Nucleus accumbens (tissue), 56 donors: ENCODE measurements around the gene ELL2.
A peak's percentile ranks its signal among the peaks of the same experiment; 100 is the strongest.

Experiments
- DNase-seq, 56 donors: peaks; one replicate each; lab custom pipeline; 2025; lab: John Stamatoyannopoulos, UW

ELL2 gene

DNA sequence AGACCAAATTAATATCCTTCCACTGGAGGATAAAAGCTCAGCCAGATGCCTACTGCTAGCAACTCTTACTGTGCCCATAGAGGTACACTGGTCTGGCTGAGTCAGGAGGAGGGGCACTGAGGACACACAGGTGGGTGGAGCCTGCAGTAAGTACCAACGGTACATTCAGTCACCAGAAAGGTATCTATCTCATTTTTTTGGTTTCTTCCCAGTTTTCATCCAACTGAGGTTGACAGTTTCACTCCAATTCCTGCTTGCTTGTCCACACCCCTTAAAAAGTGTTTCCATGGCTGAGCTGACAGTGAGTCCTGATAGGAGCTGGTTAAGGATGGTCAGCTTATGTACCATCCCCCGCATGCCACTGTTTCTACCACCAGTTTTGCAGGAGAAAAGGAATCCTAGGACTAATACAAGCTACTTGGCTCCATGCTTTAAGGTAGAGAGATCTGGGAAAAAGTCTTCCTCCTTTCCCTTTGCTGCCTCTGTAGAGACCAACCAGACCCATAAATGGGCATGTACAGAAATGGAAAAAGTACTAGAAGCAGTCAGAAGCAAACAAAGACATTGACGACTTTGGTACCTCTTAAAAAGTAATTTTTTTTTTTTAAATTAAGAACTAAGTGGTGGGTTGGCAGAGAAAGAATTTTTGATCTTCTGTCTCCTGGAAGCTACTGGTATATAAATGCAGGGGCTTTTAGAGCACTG is 3.2 kb downstream of the ELL2 start:
- DNase-seq, result no peak

DNA sequence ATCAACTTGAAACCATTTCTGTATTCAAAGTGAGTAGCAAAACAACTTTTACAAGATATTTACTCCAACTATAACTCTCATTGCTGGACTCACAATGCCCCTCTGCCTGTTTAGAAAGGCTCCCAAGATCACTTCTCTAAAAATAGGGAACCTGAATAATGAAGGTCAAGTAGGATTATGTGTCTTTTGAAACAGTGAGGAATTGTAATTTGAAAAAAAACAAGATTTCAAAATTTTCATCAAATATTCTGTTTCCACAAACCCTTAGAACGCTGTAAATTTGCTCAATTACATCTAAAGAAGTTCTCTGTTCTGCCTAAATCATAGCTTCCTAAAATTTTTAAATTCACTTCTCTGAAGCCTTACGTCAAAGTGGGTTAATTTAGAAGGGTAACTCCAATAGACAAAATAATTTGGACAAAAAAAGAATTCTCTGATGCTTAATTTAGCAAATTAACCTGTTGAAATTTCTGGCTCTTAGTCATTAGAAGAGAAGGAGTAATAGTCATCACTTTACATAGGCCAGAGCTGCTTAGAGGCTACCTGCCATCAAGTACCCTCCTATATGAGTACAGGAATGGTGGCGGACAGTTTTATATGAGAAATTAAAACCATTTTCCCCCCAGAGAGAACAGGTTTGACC is 4.0 kb downstream of the ELL2 start:
- DNase-seq, result no peak

DNA sequence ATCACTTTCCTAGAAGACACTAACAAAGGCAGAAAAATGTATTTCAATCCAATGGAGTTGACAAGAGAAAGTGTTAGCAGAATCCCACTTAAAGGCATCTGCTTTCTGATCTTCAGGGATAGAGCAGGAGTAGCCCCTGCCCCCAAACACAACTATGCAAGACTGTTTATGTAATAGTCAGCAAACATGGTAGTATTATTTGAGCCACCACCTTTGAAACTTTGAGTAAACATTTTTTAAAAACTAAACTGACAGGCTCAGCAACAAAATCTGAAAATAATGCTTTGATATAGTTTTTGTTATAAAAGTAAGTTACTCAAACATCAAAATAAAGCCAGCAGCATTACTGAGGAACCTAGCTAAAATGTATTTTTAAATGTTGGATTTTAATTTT is 4.8 kb downstream of the ELL2 start:
- no peak for DNase-seq

DNA sequence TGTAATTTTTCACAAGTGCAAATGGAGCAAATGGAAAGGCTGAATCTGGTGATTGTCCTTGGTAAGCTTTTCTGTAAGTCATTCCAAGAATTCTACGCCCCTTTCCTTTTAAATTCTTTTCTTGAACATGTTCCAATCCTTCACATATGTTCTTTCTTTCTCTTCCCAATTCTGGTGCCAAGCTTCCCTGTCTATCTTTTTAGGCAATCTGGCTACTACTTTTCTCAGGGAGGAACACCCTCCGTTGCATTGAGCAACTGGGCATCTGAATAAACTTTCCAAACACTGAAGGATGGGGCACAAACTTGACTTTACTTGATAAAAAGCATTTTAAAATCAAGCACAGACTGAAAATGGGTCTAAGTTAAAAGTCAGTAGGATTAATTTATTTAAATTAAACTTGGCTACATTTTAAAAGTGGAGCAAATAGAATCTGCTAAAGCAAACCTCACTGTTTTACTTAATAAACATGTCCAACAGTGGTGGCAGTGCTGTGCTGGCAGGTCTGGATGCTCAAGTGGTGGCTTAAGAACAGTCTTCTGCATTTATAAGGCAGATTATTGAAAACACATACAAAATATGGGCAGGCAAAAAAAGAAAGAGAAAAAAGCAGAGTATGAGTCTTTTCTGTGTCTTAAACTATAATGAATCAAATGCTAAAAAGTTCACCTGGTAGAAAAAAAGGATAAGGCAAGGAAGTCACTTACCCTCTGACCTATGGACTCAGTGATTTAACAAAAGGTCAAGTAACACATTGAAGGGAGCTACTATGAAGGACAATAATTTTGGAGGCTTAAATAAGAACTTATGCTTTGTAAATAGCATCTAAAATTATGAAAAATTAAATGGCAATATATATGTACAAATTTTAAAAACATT is 5.4 kb downstream of the ELL2 start:
- peak in 2 of 56 donors; percentile 5 to 6 for DNase-seq

DNA sequence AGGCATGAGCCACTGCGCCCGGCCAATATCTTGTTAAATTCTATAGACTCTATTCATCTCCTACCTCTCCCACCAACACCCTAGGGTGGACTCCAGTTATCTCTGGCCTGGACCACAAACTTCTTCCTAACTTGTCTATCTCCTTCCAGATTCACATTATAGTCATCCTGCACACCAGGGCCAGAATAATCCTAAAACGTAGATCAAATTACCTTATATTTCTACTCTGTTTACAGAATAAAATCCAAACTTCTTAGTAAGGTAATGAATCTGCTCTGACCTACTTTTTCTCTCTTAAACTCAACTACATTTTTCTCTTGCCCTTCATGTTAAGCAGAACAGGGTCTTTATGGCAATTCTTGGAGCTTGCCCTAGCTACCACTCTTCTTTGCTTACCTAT is 6.9 kb downstream of the ELL2 start:
- DNase-seq, result no peak

DNA sequence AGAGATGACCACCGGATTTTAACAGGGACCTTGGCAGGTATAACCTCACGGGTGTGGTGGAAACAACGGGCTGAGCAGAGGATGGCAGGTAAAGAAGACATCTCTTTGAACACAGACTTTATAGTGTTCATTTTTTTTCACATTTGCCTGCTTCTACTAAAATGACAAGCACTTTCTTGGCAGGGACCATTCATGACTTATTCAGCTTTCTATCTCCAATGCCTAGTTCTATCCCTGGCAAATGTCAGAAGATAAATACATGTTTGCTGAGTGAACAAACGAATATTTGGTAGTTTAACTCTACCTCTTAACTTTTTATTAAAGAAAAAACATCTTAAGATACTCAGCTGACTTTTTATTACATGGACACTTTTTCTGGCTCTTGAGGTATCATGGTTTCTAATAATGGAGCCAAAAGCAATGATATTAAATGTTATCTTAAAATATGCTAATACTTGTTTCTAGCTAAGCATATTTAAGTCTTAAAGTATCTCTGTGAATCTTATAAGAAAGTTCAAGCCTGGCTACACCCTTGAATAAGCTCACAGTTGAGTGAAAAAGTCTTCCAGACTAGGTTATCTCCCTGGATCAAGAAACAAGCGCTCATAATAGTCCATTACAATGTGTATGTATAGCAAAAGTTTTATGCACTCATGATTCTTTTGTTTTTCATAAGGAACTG is 8.5 kb downstream of the ELL2 start:
- no peak for DNase-seq

DNA sequence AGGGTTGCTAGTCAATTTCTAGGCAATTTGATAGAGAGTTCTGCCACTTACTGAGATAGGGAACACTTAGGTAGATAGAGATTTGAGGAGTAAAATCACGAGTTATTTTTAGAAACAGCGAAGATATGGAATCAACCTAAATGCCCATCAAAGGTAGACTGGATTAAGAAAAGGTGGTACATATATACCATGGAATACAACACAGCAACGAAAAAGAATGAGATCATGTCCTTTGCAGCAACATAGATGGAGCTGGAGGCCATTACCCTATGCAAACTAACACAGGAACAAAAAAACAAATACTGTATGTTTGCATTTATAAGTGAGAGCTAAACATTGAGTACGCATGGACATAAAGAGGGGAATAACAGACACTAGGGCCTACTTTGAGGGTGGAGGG is 9.7 kb downstream of the ELL2 start:
- DNase-seq, result no peak

DNA sequence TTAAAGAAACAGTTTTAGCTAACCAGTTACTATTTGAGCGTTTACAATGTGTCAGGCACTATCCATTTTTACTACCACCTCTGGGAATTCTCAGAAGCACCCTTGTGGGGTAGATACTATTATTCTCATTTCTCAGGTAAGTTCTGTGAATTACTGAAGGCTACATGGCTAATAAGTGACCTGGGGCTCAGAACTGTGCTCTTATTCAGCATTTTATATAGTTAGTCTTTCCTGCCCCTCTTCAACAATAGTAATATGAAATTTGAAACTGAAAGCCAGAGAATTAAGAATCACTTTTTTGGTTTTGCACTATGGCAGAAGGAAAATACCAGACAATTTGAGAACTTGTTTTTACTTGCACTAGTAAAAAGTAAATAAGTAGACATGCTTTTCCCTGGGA is 11.8 kb downstream of the ELL2 start:
- DNase-seq, result no peak

DNA sequence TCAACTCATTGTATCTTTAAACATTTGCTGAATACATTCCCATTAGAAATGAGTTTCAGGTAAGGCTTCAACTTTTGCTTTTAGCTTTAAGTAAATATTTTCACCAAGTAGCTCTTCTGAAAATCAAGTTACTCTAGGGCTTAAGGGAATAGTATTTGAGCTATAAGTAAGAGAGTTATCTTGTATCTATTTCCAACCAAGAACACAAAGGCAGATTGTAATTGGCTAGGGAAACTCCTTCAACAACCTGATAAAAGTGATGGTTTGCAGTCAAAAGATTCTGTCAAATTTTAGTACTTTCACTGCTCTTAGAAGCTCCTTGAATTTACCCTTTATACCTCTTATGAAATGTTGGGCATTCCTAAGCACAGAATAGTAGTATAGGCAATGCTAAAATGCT is 13.0 kb downstream of the ELL2 start:
- no peak for DNase-seq

DNA sequence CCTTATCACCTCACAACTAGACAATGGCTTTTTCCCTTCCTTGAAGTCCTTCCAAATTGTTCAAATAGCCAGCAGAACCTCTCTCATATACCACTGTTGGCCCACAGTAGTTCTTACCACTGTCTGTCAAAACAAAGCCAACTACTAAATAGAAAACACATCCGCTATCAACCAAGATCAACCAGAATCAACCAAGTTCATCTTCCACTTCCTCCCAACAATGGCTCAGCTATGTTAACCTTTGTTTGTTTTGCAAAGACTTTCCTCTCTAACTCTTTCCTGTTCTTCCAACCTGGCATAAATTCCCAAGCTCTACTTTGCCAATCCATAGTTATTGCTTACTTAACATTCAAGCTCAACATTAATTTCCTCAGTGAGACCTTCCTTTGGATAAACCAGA is 15.2 kb downstream of the ELL2 start:
- DNase-seq, result no peak

DNA sequence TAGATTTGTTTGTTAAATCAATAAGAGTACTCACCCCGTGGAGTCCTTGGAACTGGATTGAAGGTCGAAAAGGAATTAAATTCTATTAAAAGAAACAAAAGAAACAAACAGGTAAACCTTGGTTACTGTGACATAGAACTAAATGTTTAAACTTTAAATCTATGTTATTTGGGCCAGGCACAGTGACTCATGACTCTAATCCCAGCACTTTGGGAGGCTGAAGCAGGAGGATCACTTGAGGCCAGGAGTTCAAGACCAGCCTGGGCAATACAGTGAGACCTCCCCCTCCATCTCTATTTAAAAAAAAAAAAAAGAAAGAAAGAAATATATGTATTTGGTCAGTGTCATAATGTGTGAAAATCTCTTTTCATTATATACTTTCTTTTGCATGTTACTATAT is 18.7 kb downstream of the ELL2 start:
- no peak for DNase-seq

DNA sequence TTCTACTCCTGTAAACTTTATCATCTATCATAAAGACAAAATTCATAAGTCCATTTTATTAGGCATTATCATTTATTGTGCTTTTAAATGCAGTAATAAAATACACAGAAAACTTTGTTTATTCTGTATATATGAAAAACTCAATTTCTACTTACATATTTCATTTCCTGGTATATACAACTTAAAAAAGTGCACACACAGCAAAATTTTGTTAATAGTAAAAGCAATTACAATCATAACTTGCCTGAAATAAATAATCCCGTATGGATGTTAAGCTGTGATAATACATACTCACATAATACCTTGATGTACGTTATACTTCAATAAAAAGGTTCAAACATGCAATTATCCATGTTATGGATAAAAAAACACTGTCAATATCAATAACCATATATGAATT is 19.2 kb downstream of the ELL2 start:
- DNase-seq, result no peak

DNA sequence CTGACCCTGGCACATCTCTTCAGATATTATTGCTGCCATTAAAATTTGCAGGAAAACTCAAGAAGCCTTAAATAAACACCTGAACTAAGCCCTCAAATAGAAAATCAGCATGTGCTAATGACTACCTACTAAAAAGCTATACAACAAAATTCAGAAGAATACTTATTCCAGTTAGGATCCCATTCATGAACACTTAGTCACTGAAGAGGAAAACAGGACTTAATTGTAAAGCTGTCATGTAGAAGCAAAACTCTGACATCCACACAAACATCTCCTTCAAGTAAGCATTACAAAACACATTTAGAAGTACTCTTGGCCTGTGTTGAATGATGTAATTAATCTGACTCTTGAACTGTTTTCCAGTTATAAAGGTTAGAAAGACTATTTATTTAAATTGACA is 19.9 kb downstream of the ELL2 start:
- no peak for DNase-seq

DNA sequence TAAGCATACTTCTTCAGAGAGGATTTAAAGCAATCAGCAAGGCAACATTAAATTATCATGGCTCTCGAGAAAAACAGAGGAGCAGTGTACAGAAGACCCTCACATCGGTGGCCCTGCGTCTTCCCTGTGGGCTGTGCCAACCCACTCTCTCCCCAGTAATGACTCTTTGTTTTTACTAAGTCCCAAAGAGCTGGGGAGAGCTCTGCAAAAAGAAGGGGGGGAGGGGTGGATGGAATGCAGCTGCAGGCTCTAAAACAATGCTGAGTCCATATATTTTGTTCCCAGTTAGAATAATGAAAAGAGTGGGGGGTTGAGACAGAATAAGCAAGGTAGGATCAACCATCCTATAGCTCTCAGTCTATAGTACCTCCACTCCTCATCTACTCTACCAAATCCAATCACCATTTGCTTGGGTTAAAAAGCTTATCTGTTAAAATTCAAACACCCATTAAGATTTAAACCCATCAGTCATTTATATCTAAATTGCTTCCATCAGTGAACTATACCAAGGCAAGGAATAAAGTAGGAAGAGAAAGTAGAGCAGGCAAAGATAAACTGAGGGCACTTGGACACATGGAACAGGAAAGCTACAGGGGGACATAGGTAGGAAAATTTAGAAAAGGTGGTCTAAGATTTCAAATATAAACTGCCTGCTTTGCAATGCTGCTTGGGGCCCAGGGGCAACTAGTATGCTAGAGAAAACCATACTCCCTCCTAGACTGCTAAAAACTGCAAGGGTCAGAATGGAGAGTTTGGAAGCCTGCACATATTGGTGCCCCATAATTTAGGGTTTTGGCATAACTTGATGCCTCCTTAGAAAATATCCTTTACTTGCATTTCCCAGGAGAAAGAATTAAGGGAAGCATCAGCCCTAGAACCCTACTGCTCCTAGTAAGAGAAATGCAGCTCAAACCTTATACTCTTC is 20.6 kb downstream of the ELL2 start:
- DNase-seq, result peak in 49 of 56 donors; percentile 13 to 81 (median 55)

DNA sequence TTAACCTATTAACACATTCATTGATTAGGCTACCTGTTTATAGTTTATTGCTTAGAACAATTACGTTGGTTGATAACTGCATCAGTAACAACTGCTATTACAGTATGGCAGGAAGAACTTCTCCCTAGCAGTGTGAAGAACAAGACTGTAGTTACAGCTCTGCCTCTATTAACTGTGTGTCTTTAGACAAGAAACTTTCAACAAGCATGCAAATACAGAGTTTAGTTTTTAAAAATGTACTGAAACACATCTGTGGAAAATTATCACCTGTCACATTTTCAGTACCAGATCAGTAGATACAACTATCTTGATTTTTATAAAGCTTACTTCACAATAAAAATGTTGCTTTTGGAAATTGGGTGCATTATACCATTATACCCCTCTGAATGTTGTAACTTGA is 22.2 kb downstream of the ELL2 start:
- no peak for DNase-seq

DNA sequence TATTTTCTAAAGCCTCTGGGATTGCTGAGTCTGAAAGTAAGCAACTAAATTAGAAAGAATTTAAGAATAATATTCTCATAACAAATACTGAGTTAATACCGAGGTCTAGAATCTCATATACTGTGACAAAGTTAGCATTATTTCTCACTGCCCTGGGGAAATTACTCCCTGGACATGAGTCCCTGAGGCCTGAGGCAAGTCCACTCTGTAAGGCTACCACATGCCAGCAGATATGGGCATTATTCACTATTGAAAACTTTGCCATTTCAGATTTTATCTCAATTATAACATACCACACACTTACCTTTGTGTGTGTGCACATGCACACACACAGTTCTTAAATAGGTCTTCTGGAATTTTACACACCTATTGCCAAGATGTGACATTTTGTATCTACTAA is 22.9 kb downstream of the ELL2 start:
- no peak for DNase-seq

DNA sequence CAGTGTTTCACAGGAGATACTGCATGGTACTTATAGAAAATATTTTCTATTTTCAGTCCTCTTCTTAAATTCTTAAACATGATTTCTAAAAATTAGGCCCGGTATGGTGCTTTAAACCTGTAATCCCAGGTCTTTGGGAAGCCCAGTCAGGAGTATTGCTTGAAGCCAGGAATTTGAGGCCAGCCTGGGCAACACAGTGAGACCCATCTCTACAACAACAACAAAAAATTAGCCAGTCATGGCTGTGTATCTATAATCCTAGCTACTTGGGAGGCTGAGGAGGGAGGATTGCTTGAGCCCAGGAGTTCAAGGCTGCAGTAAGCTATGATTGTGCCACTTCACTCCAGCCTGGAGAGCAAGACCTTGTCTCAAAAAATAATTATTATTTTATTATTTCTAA is 23.3 kb downstream of the ELL2 start:
- no peak for DNase-seq

DNA sequence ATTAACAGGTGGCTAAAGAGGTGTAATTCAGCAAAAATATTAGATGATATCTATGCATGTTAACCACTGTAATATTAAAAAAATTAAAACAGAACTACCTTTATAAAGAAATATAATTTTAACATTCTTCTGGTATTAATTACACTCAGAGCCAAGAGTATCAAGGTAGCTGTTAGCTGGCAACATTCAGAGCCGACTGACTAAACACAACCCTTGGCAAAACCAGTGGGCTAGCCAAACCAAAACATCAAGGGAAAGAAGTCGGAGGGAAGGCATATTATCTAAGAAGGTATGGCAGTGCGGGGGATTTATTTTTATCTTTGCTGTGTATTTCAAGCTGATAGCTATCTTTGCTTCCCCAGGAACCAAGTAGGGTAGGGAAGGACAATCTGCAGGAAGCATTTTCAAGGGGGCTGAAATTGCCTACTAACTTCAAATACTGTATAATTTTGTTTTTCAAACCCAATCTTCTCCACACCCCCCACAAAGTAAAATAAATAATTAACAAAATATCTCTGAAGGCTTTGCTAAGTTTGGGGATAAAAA is 24.0 kb downstream of the ELL2 start:
- DNase-seq, result no peak

DNA sequence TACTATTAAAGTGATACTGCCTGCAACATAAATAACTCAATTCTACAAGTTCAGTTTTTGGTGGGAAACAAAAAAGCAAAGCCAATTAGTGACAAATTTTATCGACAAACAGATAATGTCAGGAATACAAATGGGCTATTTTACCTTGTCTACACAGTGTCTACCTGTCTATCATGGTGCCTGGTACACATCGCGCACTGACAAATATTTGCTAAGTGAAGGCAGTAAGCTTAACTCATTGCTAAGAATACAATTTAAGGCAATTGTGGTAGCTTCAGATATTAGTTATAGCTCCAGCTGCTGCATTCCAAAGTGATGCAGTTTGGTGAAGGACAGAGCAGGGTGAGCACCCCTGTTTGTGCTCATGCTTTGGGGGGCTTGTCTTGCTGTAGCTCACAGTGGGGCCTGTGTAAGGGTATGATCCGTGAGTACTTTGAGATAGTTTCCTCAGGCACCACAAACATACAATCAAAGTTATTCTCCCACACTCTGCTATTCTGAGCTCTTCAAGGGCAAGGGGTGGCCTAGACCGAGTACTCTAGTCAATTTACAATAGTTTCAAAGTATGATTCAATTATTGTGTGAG is 24.7 kb downstream of the ELL2 start:
- no peak for DNase-seq
